Hypothalamus (tissue), 51 donors: ENCODE data around the gene PPARG.
"Not testable (repeated sequence)": the region's sequence is repeated elsewhere in the genome, so short reads cannot be mapped to it uniquely, and the experiment has no call there.

Source experiments
- DNase-seq, 51 donors: peaks; one replicate each; lab custom pipeline; 2025; lab: John Stamatoyannopoulos, UW

Gene PPARG

GRCh38 chr3:12437221-12437605 lies 148.3 kb downstream of the PPARG start:
- DNase-seq: no peak

GRCh38 chr3:12437861-12438260 lies 149.0 kb downstream of the PPARG start:
- no peak for DNase-seq

- DNase-seq: no peak
Observed at GRCh38 chr3:12438318-12438717, 149.4 kb downstream of the PPARG start.

- DNase-seq: no peak
Observed at GRCh38 chr3:12439161-12439940, 150.5 kb downstream of the PPARG start.

GRCh38 chr3:12440927-12441714 lies 152.3 kb downstream of the PPARG start:
- DNase-seq: no peak

- DNase-seq: no peak
Observed at GRCh38 chr3:12442654-12443501, 154.0 kb downstream of the PPARG start.

GRCh38 chr3:12443781-12444522 lies 155.1 kb downstream of the PPARG start:
- no peak for DNase-seq

GRCh38 chr3:12444582-12445471 lies 156.0 kb downstream of the PPARG start:
- DNase-seq: no peak

GRCh38 chr3:12445523-12446240 lies 156.8 kb downstream of the PPARG start:
- no peak for DNase-seq

- DNase-seq: no peak
Observed at GRCh38 chr3:12446298-12446697, 157.4 kb downstream of the PPARG start.

GRCh38 chr3:12447075-12447474 lies 158.2 kb downstream of the PPARG start:
- no peak for DNase-seq

GRCh38 chr3:12448404-12449202 lies 159.7 kb downstream of the PPARG start:
- DNase-seq: not testable (repeated sequence)

- DNase-seq: no peak
Observed at GRCh38 chr3:12449889-12450682, 161.2 kb downstream of the PPARG start.

GRCh38 chr3:12451481-12451880 lies 162.6 kb downstream of the PPARG start:
- no peak for DNase-seq

GRCh38 chr3:12451960-12452359 lies 163.1 kb downstream of the PPARG start:
- DNase-seq: no peak

- DNase-seq: no peak
Observed at GRCh38 chr3:12452361-12453330, 163.8 kb downstream of the PPARG start.
